Stimulated activated memory B cell treated with anti-CD40 and anti-IgM and Interleukin-4, amounts not matched to agents 10 μg/mL and 1 μg/mL and 100 μg/mL, for 72 hours (primary cell): ENCODE data around the gene PLXDC2.

Experiments
- ATAC-seq: fragments of 150-1000 bp; cut with Tn5 transposase; 2 replicates; pipeline ENCODE4 v1.10.0; 2021
- H3K27ac Mint-ChIP-seq: one replicate; pipeline ENCODE4 v1.8.0; 2022; ENCODE audit warnings: mild to moderate bottlenecking, mixed read lengths
- H3K27me3 Mint-ChIP-seq: one replicate; pipeline ENCODE4 v1.8.0; 2022; ENCODE audit warnings: mixed read lengths
- H3K36me3 Mint-ChIP-seq: one replicate; pipeline ENCODE4 v1.8.0; 2022; ENCODE audit warnings: mixed read lengths
- H3K4me1 Mint-ChIP-seq: one replicate; pipeline ENCODE4 v1.8.0; 2022; ENCODE audit warnings: mixed read lengths
- H3K4me3 Mint-ChIP-seq: one replicate; pipeline ENCODE4 v1.8.0; 2022; ENCODE audit warnings: mild to moderate bottlenecking, moderate library complexity, mixed read lengths
- H3K9me3 Mint-ChIP-seq: one replicate; pipeline ENCODE4 v1.8.0; 2022; ENCODE audit warnings: mixed read lengths

The PLXDC2 gene

GRCh38 chr10:20237091-20237570 is 420.9 kb downstream of the PLXDC2 start:
- Mint-ChIP-seq H3K36me3 (no peaks in the 10 kb centered on the region), H3K4me1 (no peaks in the 10 kb centered on the region), H3K27me3 (no peaks in the 10 kb centered on the region), H3K9me3 (peaks cover 10% of the 10 kb centered on the region), H3K4me3 (no peak overlapping the region), H3K27ac (no peak overlapping the region)
- ATAC-seq: no peak

DNA sequence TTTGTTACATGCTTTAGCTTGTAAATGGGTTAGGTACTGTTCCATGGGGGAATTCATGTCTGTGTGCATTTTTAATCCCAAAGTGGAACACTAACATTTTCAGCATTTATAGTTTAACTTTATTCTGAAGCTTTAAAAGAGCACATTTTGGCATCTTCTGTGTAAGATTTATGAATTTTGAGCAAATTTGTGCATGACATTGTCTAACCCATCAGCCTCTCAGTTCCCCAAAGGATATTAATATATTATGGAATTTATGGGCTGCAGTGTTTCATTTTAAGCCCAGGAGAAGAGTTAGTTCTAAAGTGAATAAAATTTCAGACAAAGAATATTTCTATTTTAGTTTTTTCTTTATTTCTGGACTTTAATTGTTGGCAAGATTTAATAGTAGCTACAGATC is 421.4 kb downstream of the PLXDC2 start:
- Mint-ChIP-seq H3K36me3 (no peaks in the 10 kb centered on the region), H3K4me1 (no peaks in the 10 kb centered on the region)

GRCh38 chr10:20240643-20241042 is 424.4 kb downstream of the PLXDC2 start:
- Mint-ChIP-seq H3K9me3 (peaks cover 9% of the 10 kb centered on the region), H3K4me1 (no peaks in the 10 kb centered on the region), H3K27ac (no peak overlapping the region), H3K27me3 (no peaks in the 10 kb centered on the region), H3K4me3 (no peak overlapping the region), H3K36me3 (no peaks in the 10 kb centered on the region)
- no peak for ATAC-seq

More for the DNA sequence above, 421.4 kb downstream of the PLXDC2 start:
- no peak overlapping the region for H3K4me3 Mint-ChIP-seq
- H3K9me3 Mint-ChIP-seq: peaks cover 7% of the 10 kb centered on the region
- no peak overlapping the region for H3K27ac Mint-ChIP-seq
- no peak for ATAC-seq
- no peaks in the 10 kb centered on the region for H3K27me3 Mint-ChIP-seq

DNA sequence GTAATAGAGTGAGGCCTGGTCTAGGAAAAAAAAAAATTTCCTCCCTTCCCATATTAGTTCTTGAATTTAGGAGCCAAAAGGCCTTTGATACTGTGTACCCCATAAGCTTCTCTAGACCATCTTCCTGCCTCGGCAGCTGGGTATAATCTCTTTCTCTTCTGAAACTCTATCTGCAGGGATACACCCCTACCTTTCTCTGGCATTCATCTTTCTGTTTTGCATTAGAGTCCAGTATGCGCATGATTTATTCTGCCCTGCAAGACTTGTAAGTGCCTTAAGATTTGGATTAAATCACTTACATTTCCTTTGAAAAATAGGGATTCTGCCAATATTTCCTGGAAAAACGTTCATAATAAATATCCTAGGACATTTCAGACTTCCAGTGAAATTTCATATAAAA is 431.2 kb downstream of the PLXDC2 start:
- H3K9me3 Mint-ChIP-seq: peaks cover 3% of the 10 kb centered on the region
- H3K27ac Mint-ChIP-seq: no peak overlapping the region
- no peak overlapping the region for H3K4me3 Mint-ChIP-seq
- ATAC-seq: no peak
- H3K36me3 Mint-ChIP-seq: no peaks in the 10 kb centered on the region
- H3K4me1 Mint-ChIP-seq: no peaks in the 10 kb centered on the region
- H3K27me3 Mint-ChIP-seq: no peaks in the 10 kb centered on the region

- no peak overlapping the region for H3K27ac Mint-ChIP-seq
- H3K9me3 Mint-ChIP-seq: peaks cover 3% of the 10 kb centered on the region
- no peak for ATAC-seq
- no peaks in the 10 kb centered on the region for H3K27me3 Mint-ChIP-seq
- no peaks in the 10 kb centered on the region for H3K36me3 Mint-ChIP-seq
- no peak overlapping the region for H3K4me3 Mint-ChIP-seq
- H3K4me1 Mint-ChIP-seq: no peaks in the 10 kb centered on the region
These were observed 431.9 kb downstream of the PLXDC2 start for GRCh38 chr10:20247891-20248708.

GRCh38 chr10:20254078-20254477 is 437.8 kb downstream of the PLXDC2 start:
- Mint-ChIP-seq H3K4me1 (no peaks in the 10 kb centered on the region), H3K27me3 (no peaks in the 10 kb centered on the region), H3K9me3 (no peaks in the 10 kb centered on the region), H3K27ac (no peak overlapping the region), H3K36me3 (no peaks in the 10 kb centered on the region), H3K4me3 (no peak overlapping the region)
- no peak for ATAC-seq

DNA sequence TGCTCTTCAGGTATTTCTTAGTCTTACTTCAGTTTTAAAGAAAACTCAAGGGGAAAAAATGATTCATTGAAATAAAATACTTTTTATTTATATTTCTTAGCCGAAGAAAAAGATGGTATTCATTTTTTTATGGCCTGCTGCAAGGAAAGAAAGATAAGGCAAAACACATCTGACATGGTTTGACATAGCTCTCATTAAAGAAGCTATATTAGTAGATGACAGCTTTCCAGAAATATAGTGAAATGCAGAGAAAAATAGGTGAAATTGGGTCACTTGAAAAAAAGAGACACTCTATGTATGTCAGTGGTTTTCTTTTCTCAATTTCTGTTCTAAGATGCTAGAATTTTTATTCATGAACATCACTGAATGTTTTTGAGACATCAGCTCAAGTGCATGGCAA is 438.3 kb downstream of the PLXDC2 start:
- no peaks in the 10 kb centered on the region for H3K27me3 Mint-ChIP-seq
- ATAC-seq: no peak
- H3K4me3 Mint-ChIP-seq: no peak overlapping the region
- no peaks in the 10 kb centered on the region for H3K36me3 Mint-ChIP-seq
- no peak overlapping the region for H3K27ac Mint-ChIP-seq
- H3K9me3 Mint-ChIP-seq: no peaks in the 10 kb centered on the region
- no peaks in the 10 kb centered on the region for H3K4me1 Mint-ChIP-seq

- Mint-ChIP-seq H3K4me1 (no peaks in the 10 kb centered on the region), H3K36me3 (no peaks in the 10 kb centered on the region), H3K27me3 (no peaks in the 10 kb centered on the region), H3K4me3 (no peak overlapping the region), H3K9me3 (no peaks in the 10 kb centered on the region), H3K27ac (no peak overlapping the region)
- no peak for ATAC-seq
These were observed 440.7 kb downstream of the PLXDC2 start for GRCh38 chr10:20256969-20257368.

- H3K36me3 Mint-ChIP-seq: no peaks in the 10 kb centered on the region
- no peak overlapping the region for H3K4me3 Mint-ChIP-seq
- no peaks in the 10 kb centered on the region for H3K9me3 Mint-ChIP-seq
- ATAC-seq: no peak
- H3K4me1 Mint-ChIP-seq: no peaks in the 10 kb centered on the region
- no peaks in the 10 kb centered on the region for H3K27me3 Mint-ChIP-seq
- no peak overlapping the region for H3K27ac Mint-ChIP-seq
These were observed 441.2 kb downstream of the PLXDC2 start for GRCh38 chr10:20257422-20257821.

GRCh38 chr10:20265146-20265545 is 448.9 kb downstream of the PLXDC2 start:
- Mint-ChIP-seq H3K9me3 (peaks cover 8% of the 10 kb centered on the region), H3K4me1 (no peaks in the 10 kb centered on the region), H3K36me3 (no peaks in the 10 kb centered on the region), H3K27me3 (no peaks in the 10 kb centered on the region), H3K4me3 (no peak overlapping the region), H3K27ac (no peak overlapping the region)
- ATAC-seq: no peak

- ATAC-seq: no peak
- Mint-ChIP-seq H3K36me3 (no peaks in the 10 kb centered on the region), H3K27me3 (no peaks in the 10 kb centered on the region), H3K9me3 (peaks cover 18% of the 10 kb centered on the region), H3K4me3 (no peak overlapping the region), H3K27ac (no peak overlapping the region), H3K4me1 (no peaks in the 10 kb centered on the region)
These were observed 451.5 kb downstream of the PLXDC2 start for GRCh38 chr10:20267734-20268133.

- H3K9me3 Mint-ChIP-seq: peaks cover 16% of the 10 kb centered on the region
- no peaks in the 10 kb centered on the region for H3K27me3 Mint-ChIP-seq
- ATAC-seq: no peak
These were observed 455.3 kb downstream of the PLXDC2 start for GRCh38 chr10:20271490-20271889.

DNA sequence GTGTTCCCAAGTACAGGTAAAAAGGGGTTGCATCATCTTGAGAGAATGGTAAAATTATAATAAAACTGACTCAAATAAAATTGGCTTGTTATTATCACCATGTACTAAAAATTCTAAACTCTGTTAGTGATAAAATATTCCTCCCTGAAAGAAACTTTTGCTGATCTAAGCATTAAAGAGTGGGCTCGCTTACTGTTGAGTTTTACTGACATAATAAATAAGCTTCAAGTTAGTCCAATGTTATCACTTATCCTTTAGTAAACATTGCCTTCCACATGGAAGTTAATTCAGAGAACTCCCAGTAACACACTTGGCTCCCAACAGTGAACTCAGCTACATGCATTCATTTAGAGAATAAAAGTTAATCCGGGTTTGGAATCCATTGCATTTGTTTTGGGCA is 456.4 kb downstream of the PLXDC2 start:
- H3K4me3 Mint-ChIP-seq: no peak overlapping the region
- no peaks in the 10 kb centered on the region for H3K4me1 Mint-ChIP-seq
- no peak overlapping the region for H3K27ac Mint-ChIP-seq
- no peaks in the 10 kb centered on the region for H3K27me3 Mint-ChIP-seq
- H3K36me3 Mint-ChIP-seq: no peaks in the 10 kb centered on the region
- peaks cover 16% of the 10 kb centered on the region for H3K9me3 Mint-ChIP-seq
- ATAC-seq: no peak

More at GRCh38 chr10:20271490-20271889, 455.3 kb downstream of the PLXDC2 start:
- no peaks in the 10 kb centered on the region for H3K4me1 Mint-ChIP-seq
- no peaks in the 10 kb centered on the region for H3K36me3 Mint-ChIP-seq
- H3K27ac Mint-ChIP-seq: no peak overlapping the region
- H3K4me3 Mint-ChIP-seq: no peak overlapping the region

DNA sequence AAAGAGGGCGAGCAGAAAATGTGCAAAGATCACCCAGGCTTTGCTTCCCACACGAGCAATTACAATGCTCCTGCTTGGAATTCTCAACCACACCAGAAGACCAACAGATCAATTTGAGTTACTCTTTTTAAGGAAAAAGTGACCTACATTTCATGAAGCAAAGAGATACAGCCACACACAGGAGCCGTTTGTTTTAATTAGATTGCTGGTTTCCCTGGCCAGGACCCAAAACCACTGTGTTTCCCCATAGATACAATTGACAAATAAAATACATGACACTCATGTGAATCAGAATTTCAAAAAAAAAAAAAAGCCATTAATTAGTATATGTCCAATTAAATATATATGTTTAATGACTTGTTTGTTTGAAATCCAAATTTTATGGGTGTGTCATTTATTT is 458.3 kb downstream of the PLXDC2 start:
- H3K4me3 Mint-ChIP-seq: no peak overlapping the region
- ATAC-seq: no peak
- no peaks in the 10 kb centered on the region for H3K36me3 Mint-ChIP-seq
- peaks cover 13% of the 10 kb centered on the region for H3K9me3 Mint-ChIP-seq
- H3K27ac Mint-ChIP-seq: no peak overlapping the region
- no peaks in the 10 kb centered on the region for H3K27me3 Mint-ChIP-seq
- H3K4me1 Mint-ChIP-seq: no peaks in the 10 kb centered on the region

DNA sequence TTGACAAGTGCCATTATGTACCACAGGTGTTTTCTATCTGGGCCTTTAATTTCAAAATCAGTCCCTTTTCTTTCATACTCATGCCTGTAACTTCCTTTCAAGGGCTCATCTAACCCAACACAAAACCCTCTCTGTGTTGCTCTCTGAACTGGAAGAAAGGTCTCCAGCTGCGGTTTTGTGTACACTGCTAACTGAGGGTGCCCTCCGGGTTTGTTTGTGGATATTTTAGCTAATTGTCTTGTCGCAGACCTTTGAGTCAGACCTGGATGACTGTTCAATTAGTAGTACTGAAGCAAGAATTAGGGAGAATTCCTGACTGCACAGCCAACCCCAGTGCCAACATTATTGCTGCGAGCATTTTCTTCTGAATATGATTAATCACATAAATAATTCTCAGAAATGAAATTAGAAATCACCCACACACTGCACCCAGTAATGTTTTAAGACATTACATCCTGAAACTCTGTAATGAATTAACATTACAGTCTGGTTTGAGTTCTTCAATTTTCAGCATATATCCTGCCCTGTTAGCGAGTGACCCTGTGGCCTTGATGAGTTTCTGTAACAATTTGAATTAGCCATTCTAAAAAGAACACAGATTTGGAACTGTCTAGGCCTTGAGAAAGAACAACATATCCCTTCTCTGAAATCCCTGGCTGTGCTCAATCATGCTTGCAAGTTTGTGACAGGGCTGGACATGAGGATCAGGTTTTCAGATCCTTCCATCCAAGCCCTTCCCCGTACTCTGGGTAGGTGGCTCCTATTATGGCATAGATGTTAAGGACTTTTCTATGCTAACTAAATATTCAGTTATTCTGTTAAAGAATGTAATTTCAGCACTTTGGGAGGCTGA is 460.1 kb downstream of the PLXDC2 start:
- no peak for ATAC-seq
- peaks cover 3% of the 10 kb centered on the region for H3K9me3 Mint-ChIP-seq
- H3K4me1 Mint-ChIP-seq: no peaks in the 10 kb centered on the region
- H3K27me3 Mint-ChIP-seq: no peaks in the 10 kb centered on the region
- no peak overlapping the region for H3K4me3 Mint-ChIP-seq
- H3K36me3 Mint-ChIP-seq: no peaks in the 10 kb centered on the region
- no peak overlapping the region for H3K27ac Mint-ChIP-seq

GRCh38 chr10:20277820-20278219 is 461.6 kb downstream of the PLXDC2 start:
- Mint-ChIP-seq H3K9me3 (no peaks in the 10 kb centered on the region), H3K36me3 (no peaks in the 10 kb centered on the region), H3K4me1 (no peaks in the 10 kb centered on the region), H3K4me3 (no peak overlapping the region), H3K27me3 (no peaks in the 10 kb centered on the region), H3K27ac (no peak overlapping the region)
- no peak for ATAC-seq
